GM19455 (cell line): ENCODE measurements around the gene LTC4S.
"Not testable (repeated sequence)": the region's sequence is repeated elsewhere in the genome, so short reads cannot be mapped to it uniquely, and the experiment has no call there.

Experiments
- ATAC-seq: cut with Tn5 transposase; IDR thresholded peaks from one replicate; pipeline ENCODE4 v1.9.1; 2021; ENCODE audit not compliant: unreplicated experiment

Gene LTC4S

GRCh38 chr5:179822444-179822990 lies 28.7 kb downstream of the LTC4S start:
- ATAC-seq: no peak

GRCh38 chr5:179823937-179824744 lies 30.4 kb downstream of the LTC4S start:
- ATAC-seq: no peak

- no peak for ATAC-seq
Measured at GRCh38 chr5:179824745-179825112, 30.9 kb downstream of the LTC4S start.

GRCh38 chr5:179825655-179826182 lies 31.9 kb downstream of the LTC4S start:
- no peak for ATAC-seq

- ATAC-seq: no peak
Measured at GRCh38 chr5:179827680-179828079, 33.9 kb downstream of the LTC4S start.

GRCh38 chr5:179828756-179829421 lies 35.1 kb downstream of the LTC4S start:
- ATAC-seq: no peak

- no peak for ATAC-seq
Measured at GRCh38 chr5:179829732-179830435, 36.1 kb downstream of the LTC4S start.

GRCh38 chr5:179830818-179831468 lies 37.2 kb downstream of the LTC4S start:
- no peak for ATAC-seq

- ATAC-seq: no peak
Measured at GRCh38 chr5:179832039-179832745, 38.4 kb downstream of the LTC4S start.

GRCh38 chr5:179833056-179833708 lies 39.4 kb downstream of the LTC4S start:
- ATAC-seq: no peak

GRCh38 chr5:179833709-179834070 lies 39.9 kb downstream of the LTC4S start:
- ATAC-seq: no peak

- no peak for ATAC-seq
Measured at GRCh38 chr5:179834120-179834519, 40.3 kb downstream of the LTC4S start.

- not testable (repeated sequence) for ATAC-seq
Measured at GRCh38 chr5:179834871-179835270, 41.1 kb downstream of the LTC4S start.

- no peak for ATAC-seq
Measured at GRCh38 chr5:179836225-179837019, 42.6 kb downstream of the LTC4S start.

- ATAC-seq: no peak
Measured at GRCh38 chr5:179837076-179838011, 43.6 kb downstream of the LTC4S start.

GRCh38 chr5:179839328-179840256 lies 45.8 kb downstream of the LTC4S start:
- no peak for ATAC-seq

- no peak for ATAC-seq
Measured at GRCh38 chr5:179840321-179840720, 46.5 kb downstream of the LTC4S start.
